ENCODE data around the gene GALK2. TPM values are rescaled to one million over a fixed set of nuclear protein-coding genes. Genes with fewer than 3 reads are reported as not detected.

The GALK2 gene
- total RNA-seq, 2 experiments from 2014 or later, result 11.5 to 11.9 TPM

- CTCF ChIA-PET, result no interaction called here
- Mint-ChIP-seq H3K36me3 (ENCODE audit: low read depth) (peaks cover 39% of the 10 kb centered on the region), H3K9me3 (no peaks in the 10 kb centered on the region)
Observed at GRCh38 chr15:49185473-49185872, 15.4 kb downstream of the GALK2 start.

GRCh38 chr15:49187549-49188245 lies 17.6 kb downstream of the GALK2 start:
- POLR2A ChIA-PET, result no interaction called here
- intact Hi-C loops (cut with DNase I, micrococcal nuclease), result no loop called here
- H3K27ac Mint-ChIP-seq, result no peak overlapping the region

More at GRCh38 chr15:49185473-49185872, 15.4 kb downstream of the GALK2 start:
- Histone ChIP-seq H3K9me3 (ENCODE audit: control insufficient read depth in 1 of 2, insufficient read depth in 1 of 2, low read length in 2 of 2) (no peaks in the 10 kb centered on the region), H3K36me3 (ENCODE audit: insufficient read depth, low read length) (no peaks in the 10 kb centered on the region), H3K4me1 (ENCODE audit: insufficient read depth, low read length) (peaks cover 7% of the 10 kb centered on the region), H3K27ac (ENCODE audit: low read depth in 1 of 2, low read length in 2 of 2) (no peak overlapping the region), H3K4me3 (ENCODE audit: low read length) (no peak overlapping the region), H3K27me3 (ENCODE audit: control insufficient read depth in 1 of 2, insufficient read depth in 2 of 2, low read length in 2 of 2) (no peaks in the 10 kb centered on the region)
- H3K4me3 Mint-ChIP-seq, result no peak overlapping the region
- intact Hi-C loops (cut with DNase I, micrococcal nuclease), result no loop called here
- H3K4me1 Mint-ChIP-seq (ENCODE audit: low read depth), result peaks cover 27% of the 10 kb centered on the region
- H3K27ac Mint-ChIP-seq, result no peak overlapping the region
- no peaks in the 10 kb centered on the region for H3K27me3 Mint-ChIP-seq
- TF ChIP-seq, protein P1, sequence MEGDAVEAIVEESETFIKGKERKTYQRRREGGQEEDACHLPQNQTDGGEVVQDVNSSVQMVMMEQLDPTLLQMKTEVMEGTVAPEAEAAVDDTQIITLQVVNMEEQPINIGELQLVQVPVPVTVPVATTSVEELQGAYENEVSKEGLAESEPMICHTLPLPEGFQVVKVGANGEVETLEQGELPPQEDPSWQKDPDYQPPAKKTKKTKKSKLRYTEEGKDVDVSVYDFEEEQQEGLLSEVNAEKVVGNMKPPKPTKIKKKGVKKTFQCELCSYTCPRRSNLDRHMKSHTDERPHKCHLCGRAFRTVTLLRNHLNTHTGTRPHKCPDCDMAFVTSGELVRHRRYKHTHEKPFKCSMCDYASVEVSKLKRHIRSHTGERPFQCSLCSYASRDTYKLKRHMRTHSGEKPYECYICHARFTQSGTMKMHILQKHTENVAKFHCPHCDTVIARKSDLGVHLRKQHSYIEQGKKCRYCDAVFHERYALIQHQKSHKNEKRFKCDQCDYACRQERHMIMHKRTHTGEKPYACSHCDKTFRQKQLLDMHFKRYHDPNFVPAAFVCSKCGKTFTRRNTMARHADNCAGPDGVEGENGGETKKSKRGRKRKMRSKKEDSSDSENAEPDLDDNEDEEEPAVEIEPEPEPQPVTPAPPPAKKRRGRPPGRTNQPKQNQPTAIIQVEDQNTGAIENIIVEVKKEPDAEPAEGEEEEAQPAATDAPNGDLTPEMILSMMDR (IDR thresholded peaks at IDR 0.05), result no peak
- DNase-seq (no peak), ATAC-seq (ENCODE audit: poor library complexity) (no peak)
- POLR2A ChIA-PET, result no interaction called here

DNA sequence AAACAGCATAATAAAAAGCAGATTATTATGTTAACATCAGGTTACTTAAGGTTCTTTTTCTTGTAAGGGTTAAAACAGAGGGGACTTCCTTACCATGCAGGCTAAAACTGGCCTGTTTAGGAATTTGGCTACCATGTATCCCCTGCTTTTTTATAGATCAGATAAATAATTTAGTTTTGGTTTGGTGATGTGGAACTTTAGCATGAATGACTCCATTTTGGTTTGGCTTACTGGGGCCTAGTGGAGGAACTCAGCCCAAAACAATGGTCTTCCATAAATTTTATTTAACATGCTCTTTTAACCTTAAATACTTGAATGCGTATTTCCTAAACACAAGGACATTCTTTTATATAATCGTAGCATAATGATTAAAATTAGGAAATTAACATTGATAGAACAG lies 18.9 kb downstream of the GALK2 start:
- H3K36me3 ChIP-seq (ENCODE audit: insufficient read depth, low read length), result no peaks in the 10 kb centered on the region
- CTCF ChIA-PET, result no interaction called here
- Mint-ChIP-seq H3K4me3 (no peak overlapping the region), H3K27ac (no peak overlapping the region), H3K27me3 (no peaks in the 10 kb centered on the region), H3K4me1 (ENCODE audit: low read depth) (peaks cover 40% of the 10 kb centered on the region), H3K36me3 (ENCODE audit: low read depth) (peaks cover 36% of the 10 kb centered on the region), H3K9me3 (no peaks in the 10 kb centered on the region)
- ATAC-seq (ENCODE audit: poor library complexity) (no peak), DNase-seq (no peak)
- POLR2A ChIA-PET, result no interaction called here
- no peaks in the 10 kb centered on the region for H3K27me3 ChIP-seq (ENCODE audit: control insufficient read depth in 1 of 2, insufficient read depth in 2 of 2, low read length in 2 of 2)
- no peaks in the 10 kb centered on the region for H3K9me3 ChIP-seq (ENCODE audit: control insufficient read depth in 1 of 2, insufficient read depth in 1 of 2, low read length in 2 of 2)
- H3K27ac ChIP-seq (ENCODE audit: low read depth in 1 of 2, low read length in 2 of 2), result no peak overlapping the region
- TF ChIP-seq, protein P1 (IDR thresholded peaks at IDR 0.05), result no peak
- H3K4me1 ChIP-seq (ENCODE audit: insufficient read depth, low read length), result peaks cover 7% of the 10 kb centered on the region
- intact Hi-C loops (cut with DNase I, micrococcal nuclease), result no loop called here
- no peak overlapping the region for H3K4me3 ChIP-seq (ENCODE audit: low read length)

More at GRCh38 chr15:49187549-49188245, 17.6 kb downstream of the GALK2 start:
- ATAC-seq (ENCODE audit: poor library complexity), result no peak
- H3K4me3 Mint-ChIP-seq, result no peak overlapping the region
- H3K4me3 ChIP-seq (ENCODE audit: low read length), result no peak overlapping the region
- TF ChIP-seq, protein P1 (IDR thresholded peaks at IDR 0.05), result no peak
- H3K36me3 ChIP-seq (ENCODE audit: insufficient read depth, low read length), result no peaks in the 10 kb centered on the region
- no peaks in the 10 kb centered on the region for H3K9me3 Mint-ChIP-seq
- CTCF ChIA-PET, result no interaction called here
- peaks cover 39% of the 10 kb centered on the region for H3K36me3 Mint-ChIP-seq (ENCODE audit: low read depth)
- no peak overlapping the region for H3K27ac ChIP-seq (ENCODE audit: low read depth in 1 of 2, low read length in 2 of 2)
- no peaks in the 10 kb centered on the region for H3K27me3 Mint-ChIP-seq
- no peak for DNase-seq
- peaks cover 7% of the 10 kb centered on the region for H3K4me1 ChIP-seq (ENCODE audit: insufficient read depth, low read length)
- peaks cover 36% of the 10 kb centered on the region for H3K4me1 Mint-ChIP-seq (ENCODE audit: low read depth)
- H3K27me3 ChIP-seq (ENCODE audit: control insufficient read depth in 1 of 2, insufficient read depth in 2 of 2, low read length in 2 of 2), result no peaks in the 10 kb centered on the region
- no peaks in the 10 kb centered on the region for H3K9me3 ChIP-seq (ENCODE audit: control insufficient read depth in 1 of 2, insufficient read depth in 1 of 2, low read length in 2 of 2)

All from CD4-positive, alpha-beta T cell (primary cell).